GM21447 (cell line): ENCODE results near the gene RFX8.

Experiments used
- ATAC-seq: cut with Tn5 transposase; IDR thresholded peaks from one replicate; pipeline ENCODE4 v1.9.1; 2021; ENCODE audit not compliant: unreplicated experiment

Gene RFX8

GRCh38 chr2:101386599-101387150 is 88.2 kb downstream of the RFX8 start:
- ATAC-seq: no peak

GRCh38 chr2:101383016-101383541 is 91.8 kb downstream of the RFX8 start:
- no peak for ATAC-seq

GRCh38 chr2:101382442-101382841 is 92.5 kb downstream of the RFX8 start:
- ATAC-seq: no peak

DNA sequence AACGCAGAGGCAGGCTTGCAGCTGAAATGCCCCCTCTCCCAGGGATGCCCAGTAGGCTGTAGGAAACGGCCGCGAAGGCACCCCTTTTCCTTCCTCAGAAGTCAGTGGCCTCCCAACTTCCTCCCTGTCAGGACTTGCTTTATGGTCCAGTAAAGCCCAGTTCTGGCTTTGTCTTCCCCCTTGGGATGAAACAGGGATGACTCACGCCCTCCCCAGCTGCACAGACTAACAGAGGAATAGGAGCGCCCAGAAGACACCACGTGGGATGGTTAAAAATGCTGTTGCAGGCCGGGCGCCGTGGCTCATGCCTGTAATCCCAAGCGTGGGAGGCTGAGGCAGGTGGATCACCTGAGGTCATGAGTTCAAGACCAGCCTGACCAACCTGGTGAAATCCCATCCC is 94.5 kb downstream of the RFX8 start:
- no peak for ATAC-seq

DNA sequence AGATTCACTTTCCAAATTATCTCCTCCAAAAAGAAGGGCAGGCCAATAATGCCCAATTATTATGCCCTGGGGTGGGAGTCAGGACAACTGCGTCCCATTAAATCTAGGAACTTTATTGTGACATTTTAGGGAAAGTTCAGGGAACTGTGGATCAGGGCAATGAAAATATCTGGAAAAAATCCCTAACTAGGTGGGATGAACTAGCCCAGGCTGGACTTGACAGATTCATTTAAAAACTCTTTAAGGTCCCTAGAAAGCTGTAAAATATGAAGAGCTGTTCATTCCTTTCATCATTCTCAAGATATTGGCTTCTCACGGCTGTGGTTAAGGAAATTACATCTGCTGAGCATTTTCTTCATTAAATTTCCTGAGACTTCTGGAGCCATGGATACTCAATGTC is 95.8 kb downstream of the RFX8 start:
- ATAC-seq: no peak

- ATAC-seq: no peak
Measured at GRCh38 chr2:101375653-101376052, 99.3 kb downstream of the RFX8 start.

DNA sequence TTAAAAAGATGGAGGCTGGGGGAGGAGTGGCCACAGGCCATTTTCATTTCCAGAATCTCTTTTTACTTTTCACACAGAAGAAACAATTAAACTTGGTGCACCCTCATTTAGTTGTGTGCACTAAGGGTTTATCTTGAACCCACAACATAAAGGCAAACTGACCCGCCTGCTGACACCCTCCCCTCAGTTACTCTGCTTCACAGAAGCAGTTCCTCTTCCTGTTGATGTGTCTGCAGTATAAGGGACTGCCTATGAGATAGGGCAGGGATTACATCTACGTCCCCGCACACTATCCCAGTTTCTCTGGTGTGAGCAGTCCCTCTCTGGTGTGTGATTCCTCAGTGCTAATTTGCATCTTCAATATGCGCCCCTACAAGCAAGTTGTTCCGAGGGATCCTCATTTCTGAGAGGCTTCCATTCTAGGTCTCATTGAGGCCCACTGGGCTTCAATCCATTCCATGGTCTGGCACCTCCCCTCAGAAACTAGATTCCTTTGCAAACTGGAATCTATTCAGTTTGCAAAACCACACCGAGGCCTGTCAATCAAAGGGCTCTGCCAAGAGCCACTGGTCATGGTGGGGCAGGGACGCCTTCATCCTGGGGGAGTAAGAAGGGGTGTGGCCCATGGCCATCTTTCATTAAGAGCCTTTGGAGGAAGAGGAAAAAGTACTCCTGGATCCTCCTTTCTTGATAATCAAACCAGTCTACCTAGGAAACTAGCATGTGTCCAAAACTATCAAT is 99.9 kb downstream of the RFX8 start:
- ATAC-seq: no peak

- no peak for ATAC-seq
Measured at GRCh38 chr2:101372792-101373191, 102.1 kb downstream of the RFX8 start.

GRCh38 chr2:101371636-101372035 is 103.3 kb downstream of the RFX8 start:
- ATAC-seq: no peak

DNA sequence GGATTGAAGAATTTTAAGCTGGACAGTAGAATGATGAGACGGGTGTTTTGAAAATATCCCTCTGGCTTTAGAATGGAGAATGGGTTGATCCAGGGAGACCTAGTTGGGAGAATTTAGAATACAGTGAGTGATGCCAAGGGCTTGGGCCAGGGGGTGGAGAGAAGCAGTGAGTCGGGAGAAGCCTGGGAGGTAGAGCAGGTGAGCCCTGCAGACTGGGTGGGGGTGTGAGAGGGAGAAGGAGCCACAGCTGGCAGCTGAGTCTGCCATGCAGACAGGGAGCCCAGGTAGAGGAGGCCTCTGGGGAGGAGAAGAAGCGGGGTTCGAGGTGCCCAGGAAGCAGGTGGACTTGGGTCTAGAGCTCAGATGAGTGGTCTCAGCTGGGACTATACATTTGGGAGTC is 105.8 kb downstream of the RFX8 start:
- ATAC-seq: no peak

GRCh38 chr2:101368376-101368775 is 106.5 kb downstream of the RFX8 start:
- no peak for ATAC-seq

DNA sequence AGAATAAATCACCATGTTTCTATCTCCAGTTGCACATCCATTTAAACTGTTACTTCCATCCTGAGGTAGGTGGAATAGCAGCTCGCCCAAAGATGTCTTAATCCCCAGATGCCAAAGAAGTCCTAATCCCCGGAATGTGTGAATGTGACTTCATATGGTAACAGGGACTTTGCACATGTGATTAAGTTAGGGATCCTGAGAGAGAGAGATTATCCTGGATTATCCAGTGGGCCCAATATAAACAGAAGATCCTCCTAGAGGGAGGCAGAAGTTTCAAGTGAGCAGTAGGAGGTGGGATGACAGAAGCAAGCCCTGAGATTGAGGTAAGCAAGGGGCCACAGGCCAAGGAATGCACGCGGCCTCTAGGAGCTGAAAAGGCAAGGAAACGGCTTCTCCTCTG is 107.4 kb downstream of the RFX8 start:
- ATAC-seq: no peak

DNA sequence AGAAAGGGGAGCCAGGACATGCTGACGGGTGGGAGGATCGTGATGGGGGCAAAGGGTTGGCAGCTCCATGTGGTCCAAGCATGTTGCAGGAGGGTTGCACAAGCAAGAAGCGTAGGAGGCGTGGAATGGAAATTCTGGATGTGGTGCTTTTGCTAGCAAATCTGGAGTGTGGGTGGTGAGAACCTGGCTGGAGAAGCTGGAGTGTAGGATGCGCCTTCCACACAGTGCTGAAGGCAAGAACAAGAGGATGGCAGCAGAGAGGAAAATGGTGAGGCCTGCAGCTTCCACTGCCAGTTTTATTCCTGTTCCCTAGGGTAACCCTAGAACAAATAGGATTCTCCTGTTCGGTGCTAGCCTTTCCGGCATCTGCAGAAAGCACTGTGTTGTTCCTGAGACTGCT is 110.0 kb downstream of the RFX8 start:
- ATAC-seq: no peak

DNA sequence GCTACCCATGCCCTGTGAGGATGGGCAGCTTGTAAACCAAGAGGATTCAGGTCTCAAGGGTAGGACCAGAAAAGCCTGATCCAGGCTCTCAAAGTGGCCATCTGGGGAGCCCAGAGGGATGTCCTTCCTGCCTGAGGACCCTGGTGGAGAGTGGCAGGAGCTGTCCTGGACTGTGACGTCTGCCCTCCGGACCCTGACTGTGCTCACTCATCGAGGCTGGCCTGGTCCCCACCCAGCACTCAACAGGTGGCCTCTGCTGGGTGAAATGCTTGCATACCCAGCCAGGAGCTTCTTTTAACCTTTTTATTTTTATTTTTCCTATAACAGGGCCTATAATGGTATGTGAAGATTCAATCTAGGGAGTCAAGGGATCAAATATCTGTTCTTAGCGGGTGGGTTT is 112.1 kb downstream of the RFX8 start:
- no peak for ATAC-seq

GRCh38 chr2:101362316-101362715 is 112.6 kb downstream of the RFX8 start:
- ATAC-seq: no peak

DNA sequence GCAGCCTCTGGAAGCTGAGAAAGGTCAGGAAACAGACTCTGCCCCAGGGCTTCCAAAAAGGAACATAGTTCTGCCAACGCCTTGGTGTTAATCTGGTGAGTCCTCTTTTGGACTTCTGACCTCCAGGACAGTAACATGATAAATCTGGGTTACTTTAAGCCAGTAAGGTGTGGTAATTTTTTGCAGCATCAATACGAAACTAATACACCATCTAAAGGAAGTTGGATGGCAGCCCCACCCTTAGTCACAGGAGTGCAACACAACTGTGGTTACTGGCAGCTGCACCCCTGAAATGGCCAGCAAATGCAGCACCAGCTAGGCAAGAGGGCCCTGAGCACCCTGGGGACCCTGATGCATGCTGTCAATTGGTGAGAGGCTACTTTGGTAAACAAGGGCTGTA is 113.4 kb downstream of the RFX8 start:
- no peak for ATAC-seq

DNA sequence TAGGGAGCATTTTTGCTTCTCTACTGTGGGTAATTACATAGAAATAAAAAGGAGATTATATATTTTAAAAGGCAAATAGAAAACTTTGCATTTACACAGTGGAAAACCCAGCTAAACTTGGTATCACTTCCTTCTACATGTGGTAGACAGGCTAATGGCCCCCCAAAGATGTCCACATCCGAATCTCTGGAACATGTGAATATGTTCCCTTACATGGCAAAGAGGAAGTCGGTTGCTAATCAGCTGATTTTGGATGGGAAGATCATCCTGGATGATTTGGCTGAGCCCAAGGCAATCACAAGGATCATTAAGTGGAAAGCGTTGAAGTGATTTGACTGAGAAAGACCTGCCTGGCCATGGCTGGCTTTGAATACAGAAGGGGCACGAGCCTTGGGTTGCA is 113.8 kb downstream of the RFX8 start:
- ATAC-seq: no peak

DNA sequence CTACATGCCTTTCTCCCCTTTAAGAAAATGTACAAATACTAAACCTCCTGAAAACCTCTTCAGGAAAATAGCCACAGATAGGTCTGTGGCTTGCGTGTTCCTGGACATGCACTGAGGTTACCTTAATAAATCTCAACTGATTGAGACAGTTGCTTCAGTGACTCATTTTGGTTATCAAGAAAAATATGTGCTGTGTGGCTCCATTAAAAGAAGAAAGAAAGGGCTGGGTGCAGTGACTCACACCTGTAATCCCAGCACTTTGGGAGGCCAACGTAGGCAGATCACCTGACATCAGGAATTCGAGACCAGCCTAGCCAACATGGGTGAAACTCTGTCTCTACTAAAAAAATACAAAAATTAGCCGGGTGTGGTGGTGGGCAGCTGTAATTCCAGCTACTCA is 114.7 kb downstream of the RFX8 start:
- no peak for ATAC-seq

GRCh38 chr2:101359410-101359954 is 115.4 kb downstream of the RFX8 start:
- ATAC-seq: no peak

- ATAC-seq: no peak
Measured at GRCh38 chr2:101357376-101357775, 117.5 kb downstream of the RFX8 start.

GRCh38 chr2:101356521-101356920 is 118.4 kb downstream of the RFX8 start:
- ATAC-seq: no peak

DNA sequence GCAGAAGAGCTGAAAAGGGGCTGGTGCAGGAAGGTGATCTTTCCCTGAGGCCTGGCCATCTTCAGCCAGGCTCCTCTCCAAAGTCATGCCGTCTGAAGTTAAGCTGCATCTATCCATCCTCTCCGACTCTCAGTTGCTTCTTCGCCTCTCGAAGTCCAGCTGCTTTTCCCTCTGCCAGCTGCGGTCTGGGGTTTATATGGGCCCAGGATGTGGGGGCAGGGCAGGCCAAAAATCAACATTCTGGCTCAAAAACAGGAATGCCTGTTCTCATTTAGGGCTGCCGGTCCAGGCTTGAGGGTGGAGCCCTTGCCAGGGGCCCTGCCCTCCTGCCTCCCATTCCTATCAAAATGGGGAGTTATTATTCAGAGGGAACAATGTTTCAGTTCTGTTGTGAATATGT is 118.9 kb downstream of the RFX8 start:
- ATAC-seq: no peak
